ENCODE data around the gene PPP2R2C.

The PPP2R2C gene

DNA sequence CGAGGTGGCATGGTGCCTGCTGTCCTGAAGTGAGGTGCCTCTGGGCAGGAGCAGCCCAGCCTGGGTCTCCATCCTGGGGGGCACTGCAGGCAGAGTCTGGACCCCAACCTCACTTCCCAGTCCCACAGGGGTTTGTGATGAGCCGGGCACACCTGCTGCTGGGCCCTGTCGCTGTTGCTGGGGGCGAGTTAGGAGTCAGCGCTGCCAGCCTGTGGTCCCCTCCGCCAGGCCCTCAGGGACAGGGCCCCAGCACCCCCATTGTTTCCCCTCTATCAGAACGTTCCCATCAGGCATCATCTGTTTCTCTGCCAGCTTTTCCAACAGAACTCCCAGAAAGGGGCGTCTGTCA lies 179.3 kb downstream of the PPP2R2C start:
- Histone ChIP-seq H3K4me1 (no peaks in the 10 kb centered on the region), H3K9ac (no peak overlapping the region), H3K79me2 (no peaks in the 10 kb centered on the region), H3K36me3 (ENCODE audit: control insufficient read depth, insufficient read depth, low read length) (no peaks in the 10 kb centered on the region), H3K9me3 (ENCODE audit: control insufficient read depth, low read length) (no peaks in the 10 kb centered on the region), H3K4me3 (ENCODE audit: low read depth, low read length) (no peak overlapping the region), H3K27ac (no peak overlapping the region), H3K27me3 (ENCODE audit: control insufficient read depth, insufficient read depth, low read length) (no peaks in the 10 kb centered on the region), H3K4me2 (ENCODE audit: low read length) (no peak overlapping the region), H2AFZ (no peak overlapping the region)
- TF ChIP-seq, protein P1, sequence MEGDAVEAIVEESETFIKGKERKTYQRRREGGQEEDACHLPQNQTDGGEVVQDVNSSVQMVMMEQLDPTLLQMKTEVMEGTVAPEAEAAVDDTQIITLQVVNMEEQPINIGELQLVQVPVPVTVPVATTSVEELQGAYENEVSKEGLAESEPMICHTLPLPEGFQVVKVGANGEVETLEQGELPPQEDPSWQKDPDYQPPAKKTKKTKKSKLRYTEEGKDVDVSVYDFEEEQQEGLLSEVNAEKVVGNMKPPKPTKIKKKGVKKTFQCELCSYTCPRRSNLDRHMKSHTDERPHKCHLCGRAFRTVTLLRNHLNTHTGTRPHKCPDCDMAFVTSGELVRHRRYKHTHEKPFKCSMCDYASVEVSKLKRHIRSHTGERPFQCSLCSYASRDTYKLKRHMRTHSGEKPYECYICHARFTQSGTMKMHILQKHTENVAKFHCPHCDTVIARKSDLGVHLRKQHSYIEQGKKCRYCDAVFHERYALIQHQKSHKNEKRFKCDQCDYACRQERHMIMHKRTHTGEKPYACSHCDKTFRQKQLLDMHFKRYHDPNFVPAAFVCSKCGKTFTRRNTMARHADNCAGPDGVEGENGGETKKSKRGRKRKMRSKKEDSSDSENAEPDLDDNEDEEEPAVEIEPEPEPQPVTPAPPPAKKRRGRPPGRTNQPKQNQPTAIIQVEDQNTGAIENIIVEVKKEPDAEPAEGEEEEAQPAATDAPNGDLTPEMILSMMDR (IDR thresholded peaks at IDR 0.05), result no peak

DNA sequence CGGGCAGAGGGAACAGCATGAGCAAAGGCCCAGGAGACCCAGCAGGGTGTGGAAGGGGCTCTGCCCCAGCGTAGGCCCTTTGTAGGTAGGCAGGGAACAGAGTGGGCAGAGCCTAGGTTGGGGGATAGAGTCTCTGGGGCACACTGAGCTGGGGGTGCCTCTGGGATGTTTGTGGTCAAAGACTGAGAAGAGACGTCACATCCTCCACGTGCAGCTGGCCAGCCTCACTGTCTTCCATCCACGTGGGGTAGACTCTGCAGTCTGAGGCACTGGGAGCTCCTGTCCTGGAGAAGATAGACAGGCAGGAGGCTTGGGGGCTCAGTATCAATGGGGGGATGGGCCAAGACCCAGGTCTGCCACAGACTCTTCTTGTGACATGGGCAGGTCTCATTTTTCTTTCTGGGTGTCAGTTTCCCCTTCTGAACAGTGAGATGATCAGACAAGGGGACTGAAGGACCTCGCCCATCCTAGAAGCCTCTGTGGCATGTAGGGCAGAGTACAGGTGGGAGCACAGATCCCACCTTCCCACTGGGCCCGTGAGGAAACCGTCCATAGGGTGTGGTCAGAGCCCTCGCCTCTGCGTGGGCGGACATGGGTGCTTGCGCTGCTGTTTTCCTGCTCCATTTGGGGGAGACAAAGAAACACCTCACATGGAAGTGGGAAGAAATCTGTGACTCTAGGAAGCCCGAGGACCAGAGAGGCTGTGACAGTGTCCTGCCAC lies 179.9 kb downstream of the PPP2R2C start:
- TF ChIP-seq, protein P1 (IDR thresholded peaks at IDR 0.05), result no peak
- H3K27me3 ChIP-seq (ENCODE audit: control insufficient read depth, insufficient read depth, low read length), result no peaks in the 10 kb centered on the region
- no peak overlapping the region for H3K27ac ChIP-seq
- H3K4me3 ChIP-seq (ENCODE audit: low read depth, low read length), result no peak overlapping the region
- H3K79me2 ChIP-seq, result no peaks in the 10 kb centered on the region
- H2AFZ ChIP-seq, result no peak overlapping the region
- no peaks in the 10 kb centered on the region for H3K9me3 ChIP-seq (ENCODE audit: control insufficient read depth, low read length)
- H3K36me3 ChIP-seq (ENCODE audit: control insufficient read depth, insufficient read depth, low read length), result no peaks in the 10 kb centered on the region
- no peak overlapping the region for H3K4me2 ChIP-seq (ENCODE audit: low read length)
- no peak overlapping the region for H3K9ac ChIP-seq
- no peaks in the 10 kb centered on the region for H3K4me1 ChIP-seq

DNA sequence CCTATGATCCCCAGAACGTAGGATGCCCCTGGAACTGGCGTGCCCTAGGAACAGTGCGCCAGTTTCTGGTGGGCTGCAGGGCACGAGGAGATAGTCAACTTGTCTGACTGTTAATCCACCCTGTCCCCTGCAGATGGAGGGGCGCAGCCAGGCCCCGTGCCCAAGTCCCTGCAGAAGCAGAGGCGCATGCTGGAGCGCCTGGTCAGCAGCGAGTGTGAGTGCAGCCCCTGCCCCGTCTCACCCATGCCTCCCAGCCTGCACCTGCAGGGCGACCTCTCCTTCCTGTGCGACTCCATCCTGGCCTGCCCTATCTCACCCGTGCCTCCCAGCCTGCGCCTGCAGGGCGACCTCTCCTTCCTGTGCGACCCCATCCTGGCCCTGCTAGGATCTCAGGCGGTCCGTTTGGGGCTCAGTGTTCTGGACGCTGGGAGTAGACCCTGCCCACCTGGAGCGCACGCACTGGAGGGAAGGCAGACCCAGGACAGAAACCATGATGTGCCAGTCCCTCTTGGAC lies 180.6 kb downstream of the PPP2R2C start:
- Histone ChIP-seq H3K27ac (no peak overlapping the region), H3K9me3 (ENCODE audit: control insufficient read depth, low read length) (no peaks in the 10 kb centered on the region), H3K4me2 (ENCODE audit: low read length) (no peak overlapping the region), H3K4me3 (ENCODE audit: low read depth, low read length) (no peak overlapping the region), H3K27me3 (ENCODE audit: control insufficient read depth, insufficient read depth, low read length) (no peaks in the 10 kb centered on the region), H3K4me1 (no peaks in the 10 kb centered on the region), H3K79me2 (no peaks in the 10 kb centered on the region), H3K9ac (no peak overlapping the region), H3K36me3 (ENCODE audit: control insufficient read depth, insufficient read depth, low read length) (no peaks in the 10 kb centered on the region), H2AFZ (no peak overlapping the region)
- TF ChIP-seq, protein P1 (IDR thresholded peaks at IDR 0.05), result no peak

DNA sequence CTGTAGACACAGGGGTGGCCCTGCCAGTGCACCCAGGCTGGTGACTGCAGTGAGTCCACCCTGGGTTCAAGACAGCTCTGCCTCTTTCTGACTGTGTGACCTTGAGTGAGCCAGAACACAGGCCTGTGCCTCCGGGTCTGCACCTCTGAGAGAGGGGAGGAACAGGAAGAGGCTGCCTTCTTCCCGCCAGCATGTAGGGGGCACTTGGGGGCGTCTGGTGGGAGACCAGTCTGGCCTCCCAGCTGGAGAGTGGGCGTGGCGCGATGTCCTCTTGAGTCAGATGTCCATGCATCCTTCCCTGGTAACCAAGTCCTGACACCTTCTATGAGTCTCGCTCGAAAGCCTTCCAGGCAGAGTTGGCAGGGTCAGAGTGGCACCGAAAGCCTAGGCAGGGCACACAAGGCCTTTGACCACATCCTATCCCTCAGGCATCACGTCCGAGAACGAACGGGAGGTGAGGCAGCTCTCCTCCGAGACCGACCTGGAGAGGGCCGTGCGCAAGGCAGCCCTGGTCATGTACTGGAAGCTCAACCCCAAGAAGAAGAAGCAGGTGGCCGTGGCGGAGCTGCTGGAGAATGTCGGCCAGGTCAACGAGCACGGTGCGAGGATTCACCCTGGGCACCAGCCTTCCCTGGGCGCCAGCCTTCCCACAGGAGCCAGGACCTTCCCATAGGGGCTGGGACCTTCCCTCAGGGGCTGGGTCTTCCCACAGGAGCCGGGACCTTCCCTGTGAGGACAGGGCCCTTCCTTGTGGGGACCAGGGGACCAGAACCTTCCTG lies 181.5 kb downstream of the PPP2R2C start:
- no peaks in the 10 kb centered on the region for H3K27me3 ChIP-seq (ENCODE audit: control insufficient read depth, insufficient read depth, low read length)
- no peaks in the 10 kb centered on the region for H3K36me3 ChIP-seq (ENCODE audit: control insufficient read depth, insufficient read depth, low read length)
- no peak overlapping the region for H3K9ac ChIP-seq

More for the DNA sequence above, 181.5 kb downstream of the PPP2R2C start:
- H3K9me3 ChIP-seq (ENCODE audit: control insufficient read depth, low read length), result no peaks in the 10 kb centered on the region
- no peaks in the 10 kb centered on the region for H3K79me2 ChIP-seq
- H3K4me3 ChIP-seq (ENCODE audit: low read depth, low read length), result no peak overlapping the region
- H3K4me2 ChIP-seq (ENCODE audit: low read length), result no peak overlapping the region
- H3K27ac ChIP-seq, result no peak overlapping the region
- H3K4me1 ChIP-seq, result no peaks in the 10 kb centered on the region
- TF ChIP-seq, protein P1 (IDR thresholded peaks at IDR 0.05), result no peak
- no peak overlapping the region for H2AFZ ChIP-seq

Measured in parathyroid adenoma (tissue), 2 donors.